Pancreas (tissue), 10 donors: ENCODE measurements around the gene PPP1R2. TPM values are rescaled to one million over a fixed set of nuclear protein-coding genes. Genes with fewer than 3 reads are reported as not detected.

Experiments
- ATAC-seq, 4 donors: fragments of 200-7000 bp; cut with Tn5 transposase; one replicate each; pipeline versions ENCODE4 v1.8.0 to v1.9.1; 2020; ENCODE audit warnings: mild to moderate bottlenecking in 4 of 4, moderate library complexity in 4 of 4
- DNase-seq, 6 donors: peaks; one replicate each; pipeline ENCODE4 v3.0.0-alpha.2; 2020
- FAIRE-seq: peaks from 2 replicates; lab custom pipeline; 2012; peaks lifted over from hg19 to GRCh38; lab: Jason Lieb, UNC
- H3K27ac ChIP-seq, 4 donors: fragments of 200-600 bp; sonication (generic); 1 replicate in 3 of 4; 2 replicates in 1 of 4; pipeline versions ENCODE4 v1.5.0 to v1.8.0; 2020
- H3K27me3 ChIP-seq, 4 donors: fragments of 200-600 bp; one replicate each; pipeline ENCODE4 v1.8.0; 2021
- H3K36me3 ChIP-seq, 3 donors: fragments of 200-600 bp; sonication (generic) in 1 of 3; one replicate each; pipeline versions ENCODE4 v1.5.0 to v1.8.0; 2020 to 2021
- H3K4me1 ChIP-seq, 3 donors: fragments of 200-600 bp; one replicate each; pipeline ENCODE4 v1.8.0; 2021
- H3K4me3 ChIP-seq, 4 donors: fragments of 200-600 bp; sonication (generic) in 2 of 4; one replicate each; pipeline versions ENCODE4 v1.5.0 to v1.8.0; 2020 to 2021
- H3K9me3 ChIP-seq, 4 donors: fragments of 200-600 bp; one replicate each; pipeline ENCODE4 v1.8.0; 2021
- WGBS, 2 donors: extraction: QIAGEN DNeasy Blood & Tissue Kit; methylation state at CpG; one replicate each; pipeline ENCODE4 v1.1.7; 2013; 5-methylcytosine and 5-hydroxymethylcytosine counted together
- intact Hi-C, 3 donors: fragments of 100-400 bp; cut with DNase I; formaldehyde crosslinking; loops; one replicate each; pipeline versions ENCODE4 v1.11.1 to v1.14.2; 2022
- polyA plus RNA-seq, 2 donors: library from polyadenylated mRNA; stranded (reverse); fragments of 200-250 nt; gene quantifications; one replicate each; pipeline ENCODE4 v1.2.3, GENCODE V29; 2013
- total RNA-seq, 6 donors: library from RNA; stranded (reverse); fragmentation: NEBNext Ultra II Directional in 4 of 6; extraction: Animal tissue kit (Norgen Biotek cat#: 25700) in 4 of 6; gene quantifications; one replicate each; pipeline versions ENCODE4 v1.2.1 to v1.2.4, GENCODE V29; 2021 to 2023
- TF ChIP-seq, protein P1 (sequence below), 4 donors: fragments of 200-600 bp; sonication (generic) in 3 of 4; IDR thresholded peaks; one replicate each; pipeline versions ENCODE4 v1.5.0 to v1.8.0; 2021; ENCODE audit warnings: antibody characterized with exemption in 4 of 4
- donor health status: healthy with polysubstance abuse.
- donor health status: DM: no; HTN: no; CAD: no; lungs with moderate emphysema.
- donor health status: DM: no; HTN: no; CAD: no.
- donor health status: control.
- donor health status: control.
- donor health status: Bipolar disorder and iron deficiency.
- donor health status: DM: yes; HTN: yes; CAD: no.
- donor health status: DM: no; HTN: no; CAD: no.
- donor health status: DM: no; HTN: no; CAD: no.
- donor health status: DM: yes; HTN: yes; CAD: no.

PPP1R2 gene
- total and polyA plus RNA-seq, 8 donors: 9.5 to 26.0 (median 16.0) TPM

GRCh38 chr3:195580744-195581443 is 37.8 kb upstream of the PPP1R2 start:
- no peak for DNase-seq
- no peak overlapping the region for H3K4me3 ChIP-seq
- FAIRE-seq: no peak

GRCh38 chr3:195579281-195579680 is 36.2 kb upstream of the PPP1R2 start:
- Histone ChIP-seq H3K27ac (no peak overlapping the region), H3K9me3 (no peaks in the 10 kb centered on the region), H3K4me3 (no peak overlapping the region), H3K36me3 (no peaks in the 10 kb centered on the region), H3K27me3 (no peaks in the 10 kb centered on the region), H3K4me1 (no peaks in the 10 kb centered on the region)
- ATAC-seq (no peak), FAIRE-seq (no peak), DNase-seq (no peak)
- intact Hi-C loops: no loop called here
- TF ChIP-seq, protein P1, sequence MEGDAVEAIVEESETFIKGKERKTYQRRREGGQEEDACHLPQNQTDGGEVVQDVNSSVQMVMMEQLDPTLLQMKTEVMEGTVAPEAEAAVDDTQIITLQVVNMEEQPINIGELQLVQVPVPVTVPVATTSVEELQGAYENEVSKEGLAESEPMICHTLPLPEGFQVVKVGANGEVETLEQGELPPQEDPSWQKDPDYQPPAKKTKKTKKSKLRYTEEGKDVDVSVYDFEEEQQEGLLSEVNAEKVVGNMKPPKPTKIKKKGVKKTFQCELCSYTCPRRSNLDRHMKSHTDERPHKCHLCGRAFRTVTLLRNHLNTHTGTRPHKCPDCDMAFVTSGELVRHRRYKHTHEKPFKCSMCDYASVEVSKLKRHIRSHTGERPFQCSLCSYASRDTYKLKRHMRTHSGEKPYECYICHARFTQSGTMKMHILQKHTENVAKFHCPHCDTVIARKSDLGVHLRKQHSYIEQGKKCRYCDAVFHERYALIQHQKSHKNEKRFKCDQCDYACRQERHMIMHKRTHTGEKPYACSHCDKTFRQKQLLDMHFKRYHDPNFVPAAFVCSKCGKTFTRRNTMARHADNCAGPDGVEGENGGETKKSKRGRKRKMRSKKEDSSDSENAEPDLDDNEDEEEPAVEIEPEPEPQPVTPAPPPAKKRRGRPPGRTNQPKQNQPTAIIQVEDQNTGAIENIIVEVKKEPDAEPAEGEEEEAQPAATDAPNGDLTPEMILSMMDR (IDR thresholded peaks at IDR 0.05): no peak
- 77 to 80% methylated on average over 12 of the region's 12 CpGs for WGBS, 2 donors

More at GRCh38 chr3:195580744-195581443, 37.8 kb upstream of the PPP1R2 start:
- Histone ChIP-seq H3K36me3 (no peaks in the 10 kb centered on the region), H3K27me3 (no peaks in the 10 kb centered on the region), H3K4me1 (no peaks in the 10 kb centered on the region), H3K9me3 (no peaks in the 10 kb centered on the region), H3K27ac (no peak overlapping the region)
- ATAC-seq: no peak
- TF ChIP-seq, protein P1 (IDR thresholded peaks at IDR 0.05): no peak
- intact Hi-C loops: no loop called here
- WGBS, 2 donors: 46 to 49% methylated on average over 6 of the region's 6 CpGs

GRCh38 chr3:195578565-195578964 is 35.4 kb upstream of the PPP1R2 start:
- intact Hi-C loops: no loop called here
- no peak for DNase-seq
- TF ChIP-seq, protein P1 (IDR thresholded peaks at IDR 0.05): no peak
- no peak for FAIRE-seq
- ATAC-seq: no peak
- Histone ChIP-seq H3K4me3 (no peak overlapping the region), H3K36me3 (no peaks in the 10 kb centered on the region), H3K4me1 (no peaks in the 10 kb centered on the region), H3K9me3 (no peaks in the 10 kb centered on the region), H3K27me3 (no peaks in the 10 kb centered on the region), H3K27ac (no peak overlapping the region)
- WGBS, 2 donors: 86 to 89% methylated on average over 6 of the region's 6 CpGs

DNA sequence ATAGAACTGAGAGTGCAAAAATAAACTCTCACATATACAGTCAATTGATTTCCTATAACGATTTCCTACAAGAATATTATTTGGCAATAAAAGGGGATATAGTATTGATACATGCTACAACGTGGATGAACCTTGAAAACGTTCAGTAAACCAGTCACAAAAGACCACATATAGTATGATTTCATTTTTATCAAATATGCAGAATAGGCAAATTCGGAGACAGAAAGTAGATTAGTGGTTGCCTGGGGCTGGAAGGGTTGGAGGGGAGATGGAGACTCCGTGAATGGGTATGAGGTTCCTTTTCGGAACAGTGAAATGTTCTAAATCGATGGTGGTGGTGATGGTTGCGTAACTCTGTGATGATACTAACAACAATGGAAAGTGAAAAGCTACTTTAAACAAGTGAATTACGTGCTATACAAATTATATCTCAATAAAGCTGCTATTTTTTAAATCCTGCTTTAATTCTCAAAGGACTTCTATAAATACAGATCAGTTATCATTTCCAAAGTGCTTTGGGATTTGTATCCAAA is 34.6 kb upstream of the PPP1R2 start:
- ATAC-seq (no peak), FAIRE-seq (no peak), DNase-seq (no peak)
- Histone ChIP-seq H3K4me1 (no peaks in the 10 kb centered on the region), H3K9me3 (no peaks in the 10 kb centered on the region), H3K4me3 (no peak overlapping the region), H3K36me3 (no peaks in the 10 kb centered on the region), H3K27me3 (no peaks in the 10 kb centered on the region), H3K27ac (no peak overlapping the region)
- 58 to 63% methylated on average over 9 of the region's 9 CpGs for WGBS, 2 donors
- TF ChIP-seq, protein P1 (IDR thresholded peaks at IDR 0.05): no peak
- intact Hi-C loops: no loop called here
